GM23338 (cell line): ENCODE measurements around the gene PRKAB2. TPM values are rescaled to one million over a fixed set of nuclear protein-coding genes. Genes with fewer than 3 reads are reported as not detected.
"Not testable (repeated sequence)": the region's sequence is repeated elsewhere in the genome, so short reads cannot be mapped to it uniquely, and the experiment has no call there.

Source experiments
- ATAC-seq: fragments of 200-7000 bp; cut with Tn5 transposase; 3 replicates; pipeline ENCODE4 v1.9.1; 2020
- DNase-seq: peaks from one replicate; pipeline ENCODE4 v3.0.0-alpha.2; 2015; ENCODE audit warnings: low spot score
- H2AFZ ChIP-seq: fragments of 200-600 bp; sonication (generic); 2 replicates; pipeline ENCODE4 v1.8.0; 2016; ENCODE audit warnings: antibody characterized with exemption, mild to moderate bottlenecking, moderate library complexity
- H3F3A ChIP-seq: fragments of 200-600 bp; sonication (generic); replicated peaks from 2 replicates; pipeline ENCODE4 v1.8.0; 2017; ENCODE audit warnings: antibody characterized with exemption, mixed run types, low read depth
- H3K27ac ChIP-seq: fragments of 200-600 bp; sonication (generic); 2 replicates; pipeline ENCODE4 v1.6.1; 2016; ENCODE audit warnings: low read depth
- H3K27me3 ChIP-seq: fragments of 200-600 bp; sonication (generic); 2 replicates; pipeline ENCODE4 v1.8.0; 2016; ENCODE audit warnings: mild to moderate bottlenecking, mixed run types, moderate library complexity; ENCODE audit not compliant: insufficient read depth
- H3K36me3 ChIP-seq: fragments of 200-600 bp; sonication (generic); 2 replicates; pipeline ENCODE4 v1.8.0; 2016; ENCODE audit warnings: mild to moderate bottlenecking; ENCODE audit not compliant: insufficient read depth
- H3K4me1 ChIP-seq: fragments of 200-600 bp; sonication (generic); 2 replicates; pipeline ENCODE4 v1.8.0; 2016; ENCODE audit warnings: mild to moderate bottlenecking, moderate library complexity; ENCODE audit not compliant: insufficient read depth
- H3K4me2 ChIP-seq: fragments of 200-600 bp; sonication (generic); 2 replicates; pipeline ENCODE4 v1.7.1; 2017; ENCODE audit warnings: mixed run types
- H3K4me3 ChIP-seq: fragments of 200-600 bp; sonication (generic); 2 replicates; pipeline ENCODE4 v1.6.1; 2016; ENCODE audit warnings: mixed run types
- H3K79me2 ChIP-seq: fragments of 200-600 bp; sonication (generic); replicated peaks from 2 replicates; pipeline ENCODE4 v1.8.0; 2017; ENCODE audit warnings: mild to moderate bottlenecking; ENCODE audit not compliant: insufficient read depth
- H3K9me2 ChIP-seq: fragments of 200-600 bp; sonication (generic); 2 replicates; pipeline ENCODE4 v1.8.0; 2017; ENCODE audit not compliant: insufficient read depth
- H4K20me1 ChIP-seq: fragments of 200-600 bp; sonication (generic); replicated peaks from 2 replicates; pipeline ENCODE4 v1.8.0; 2017; ENCODE audit warnings: mild to moderate bottlenecking; ENCODE audit not compliant: insufficient read depth
- H3K27ac Mint-ChIP-seq: 2 replicates; pipeline ENCODE4 v1.8.0; 2020; ENCODE audit warnings: inconsistent platforms, mild to moderate bottlenecking, moderate library complexity, mixed read lengths
- H3K27me3 Mint-ChIP-seq: 3 replicates; pipeline ENCODE4 v1.8.0; 2022; ENCODE audit warnings: low read depth, mild to moderate bottlenecking, moderate library complexity, mixed read lengths, inconsistent platforms; ENCODE audit not compliant: insufficient read depth, poor library complexity
- H3K36me3 Mint-ChIP-seq: 3 replicates; pipeline ENCODE4 v1.8.0; 2021; ENCODE audit warnings: low read depth, mild to moderate bottlenecking, inconsistent platforms, moderate library complexity, mixed read lengths
- H3K4me1 Mint-ChIP-seq: 3 replicates; pipeline ENCODE4 v1.8.0; 2020; ENCODE audit warnings: mild to moderate bottlenecking, inconsistent platforms, mixed read lengths
- H3K4me3 Mint-ChIP-seq: 3 replicates; pipeline ENCODE4 v1.8.0; 2021; ENCODE audit warnings: moderate library complexity, mild to moderate bottlenecking, inconsistent platforms, mixed read lengths
- H3K9me3 Mint-ChIP-seq: 3 replicates; pipeline ENCODE4 v1.8.0; 2020; ENCODE audit warnings: moderate library complexity, mild to moderate bottlenecking, inconsistent platforms, mixed read lengths
- CREB1 ChIP-seq: fragments of 250-450 bp; sonication (Bioruptor Pico); IDR thresholded peaks from 2 replicates; pipeline ENCODE4 v1.5.0; 2020; ENCODE audit warnings: low read depth, mild to moderate bottlenecking, moderate library complexity
- ETS1 ChIP-seq: IDR thresholded peaks from 2 replicates; pipeline ENCODE4 v1.6.1; 2016; ENCODE audit warnings: antibody characterized with exemption
- EZH2 ChIP-seq: fragments of 200-600 bp; sonication (generic); IDR thresholded peaks from one replicate; pipeline ENCODE4 v1.8.0; 2017; ENCODE audit warnings: antibody characterized with exemption, mild to moderate bottlenecking, low read depth; ENCODE audit not compliant: unreplicated experiment
- EZH2phosphoT487 ChIP-seq: fragments of 200-600 bp; sonication (generic); IDR thresholded peaks from one replicate; pipeline ENCODE4 v1.8.1; 2018; ENCODE audit warnings: antibody characterized with exemption; ENCODE audit not compliant: unreplicated experiment
- JUNB ChIP-seq: IDR thresholded peaks from one replicate; pipeline ENCODE4 v1.6.1; 2016; ENCODE audit warnings: antibody characterized with exemption; ENCODE audit not compliant: unreplicated experiment
- NANOG ChIP-seq: IDR thresholded peaks from 2 replicates; pipeline ENCODE4 v1.6.1; 2016; ENCODE audit warnings: antibody characterized with exemption, borderline replicate concordance
- POLR2AphosphoS5 ChIP-seq: IDR thresholded peaks from 2 replicates; pipeline ENCODE4 v1.6.1; 2016; ENCODE audit warnings: antibody characterized with exemption, low read depth
- ZNF114 ChIP-seq: fragments of 250-450 bp; sonication (Bioruptor Pico); IDR thresholded peaks from 2 replicates; pipeline ENCODE4 v1.5.0; 2020; ENCODE audit warnings: mild to moderate bottlenecking, moderate library complexity
- ZNF331 ChIP-seq: fragments of 250-450 bp; sonication (Bioruptor Pico); IDR thresholded peaks from 2 replicates; pipeline ENCODE4 v1.5.0; 2020; ENCODE audit warnings: low read depth, mild to moderate bottlenecking, moderate library complexity
- polyA plus RNA-seq: library from polyadenylated mRNA; unstranded; fragments of >200 nt; fragmentation: Nextera tagmentation; extraction: Ambion mirVana; gene quantifications from 2 replicates; pipeline ENCODE4 v1.2.1, GENCODE V29; 2016
- total RNA-seq: library from RNA; depleted of rRNA; stranded (reverse); fragments of >200 nt; shearing (Covaris generic); gene quantifications from 2 replicates; pipeline ENCODE4 v1.2.3, GENCODE V29; 2014

PRKAB2 gene
- total and polyA plus RNA-seq, 2 experiments from 2014 or later = 15.9 to 32.2 TPM

- Mint-ChIP-seq H3K9me3 (no peaks in the 10 kb centered on the region), H3K27me3 (peaks cover 2% of the 10 kb centered on the region), H3K36me3 (no peaks in the 10 kb centered on the region), H3K4me3 (no peak overlapping the region), H3K27ac (no peak overlapping the region), H3K4me1 (no peaks in the 10 kb centered on the region)
- H2AFZ ChIP-seq = no peak overlapping the region
- H4K20me1 ChIP-seq = no peaks in the 10 kb centered on the region; the same call in 1 of the 2 replicates
- TF ChIP-seq ZNF331 (CRISPR knock-in tag) (no peak), POLR2AphosphoS5 (no peak), JUNB (no peak)
- no peak overlapping the region for H3K4me2 ChIP-seq
- no peak for ATAC-seq
- no peaks in the 10 kb centered on the region for H3K79me2 ChIP-seq
- no peaks in the 10 kb centered on the region for H3F3A ChIP-seq
- H3K9me2 ChIP-seq = peaks cover 4% of the 10 kb centered on the region; the same call in 1 of the 2 replicates
- no peak for DNase-seq
- H3K4me1 ChIP-seq = no peaks in the 10 kb centered on the region
- no peaks in the 10 kb centered on the region for H3K27me3 ChIP-seq
- H3K36me3 ChIP-seq = no peaks in the 10 kb centered on the region
- no peak overlapping the region for H3K27ac ChIP-seq
- no peak overlapping the region for H3K4me3 ChIP-seq
Observed at GRCh38 chr1:147115496-147115895, 56.8 kb downstream of the PRKAB2 start.

GRCh38 chr1:147115079-147115478, 57.2 kb downstream of the PRKAB2 start:
- H4K20me1 ChIP-seq, H3K27ac Mint-ChIP-seq, H3K36me3 ChIP-seq, DNase-seq, H3K4me3 ChIP-seq, ATAC-seq, H3F3A ChIP-seq, H3K4me3 Mint-ChIP-seq, H3K4me2 ChIP-seq, H3K4me1 ChIP-seq, H3K27ac ChIP-seq, H3K36me3 Mint-ChIP-seq, H2AFZ ChIP-seq, H3K79me2 ChIP-seq, H3K27me3 Mint-ChIP-seq, H3K4me1 Mint-ChIP-seq, H3K9me3 Mint-ChIP-seq, H3K27me3 ChIP-seq, H3K9me2 ChIP-seq: not testable (repeated sequence)

GRCh38 chr1:147114353-147114752, 57.9 kb downstream of the PRKAB2 start:
- not testable (repeated sequence) for H3K9me3 Mint-ChIP-seq, H3K4me3 Mint-ChIP-seq, H3K27ac Mint-ChIP-seq, H3K27ac ChIP-seq, H3F3A ChIP-seq, ATAC-seq, H3K4me3 ChIP-seq, H3K27me3 Mint-ChIP-seq, H2AFZ ChIP-seq, H3K36me3 Mint-ChIP-seq, H3K4me1 ChIP-seq, H3K27me3 ChIP-seq, H3K4me1 Mint-ChIP-seq, DNase-seq, H3K36me3 ChIP-seq, H4K20me1 ChIP-seq, H3K79me2 ChIP-seq, H3K9me2 ChIP-seq, H3K4me2 ChIP-seq

GRCh38 chr1:147111381-147112130, 60.7 kb downstream of the PRKAB2 start:
- H3K27me3 Mint-ChIP-seq = peaks cover 2% of the 10 kb centered on the region
- no peaks in the 10 kb centered on the region for H3K4me1 ChIP-seq
- H3F3A ChIP-seq = no peaks in the 10 kb centered on the region
- DNase-seq (no peak), ATAC-seq (no peak)
- no peaks in the 10 kb centered on the region for H3K36me3 Mint-ChIP-seq
- H4K20me1 ChIP-seq = no peaks in the 10 kb centered on the region; the same call in 1 of the 2 replicates
- H3K4me3 Mint-ChIP-seq = no peak overlapping the region
- TF ChIP-seq JUNB = no peak
- TF ChIP-seq ETS1 = no peak
- no peak for TF ChIP-seq ZNF114 (CRISPR knock-in tag)
- TF ChIP-seq ZNF331 (CRISPR knock-in tag) = no peak
- TF ChIP-seq POLR2AphosphoS5 = no peak
- no peak for TF ChIP-seq EZH2
- no peak for TF ChIP-seq CREB1
- TF ChIP-seq NANOG = no peak
- no peak for TF ChIP-seq EZH2phosphoT487
- no peaks in the 10 kb centered on the region for H3K27me3 ChIP-seq
- no peak overlapping the region for H2AFZ ChIP-seq
- H3K27ac Mint-ChIP-seq = no peak overlapping the region
- H3K27ac ChIP-seq = no peak overlapping the region
- H3K9me2 ChIP-seq = 0 out of 2 replicates have a peak, but pooled peaks cover 3% of the 10 kb centered on the region
- no peaks in the 10 kb centered on the region for H3K9me3 Mint-ChIP-seq
- H3K36me3 ChIP-seq = no peaks in the 10 kb centered on the region
- H3K4me1 Mint-ChIP-seq = no peaks in the 10 kb centered on the region
- H3K4me3 ChIP-seq = no peak overlapping the region
- no peak overlapping the region for H3K4me2 ChIP-seq
- no peaks in the 10 kb centered on the region for H3K79me2 ChIP-seq
